ENCODE results near the gene MBD4.
A peak's percentile ranks its signal among the peaks of the same experiment; 100 is the strongest.
"Not testable (repeated sequence)": the region's sequence is repeated elsewhere in the genome, so short reads cannot be mapped to it uniquely, and the experiment has no call there.

MBD4 gene

DNA sequence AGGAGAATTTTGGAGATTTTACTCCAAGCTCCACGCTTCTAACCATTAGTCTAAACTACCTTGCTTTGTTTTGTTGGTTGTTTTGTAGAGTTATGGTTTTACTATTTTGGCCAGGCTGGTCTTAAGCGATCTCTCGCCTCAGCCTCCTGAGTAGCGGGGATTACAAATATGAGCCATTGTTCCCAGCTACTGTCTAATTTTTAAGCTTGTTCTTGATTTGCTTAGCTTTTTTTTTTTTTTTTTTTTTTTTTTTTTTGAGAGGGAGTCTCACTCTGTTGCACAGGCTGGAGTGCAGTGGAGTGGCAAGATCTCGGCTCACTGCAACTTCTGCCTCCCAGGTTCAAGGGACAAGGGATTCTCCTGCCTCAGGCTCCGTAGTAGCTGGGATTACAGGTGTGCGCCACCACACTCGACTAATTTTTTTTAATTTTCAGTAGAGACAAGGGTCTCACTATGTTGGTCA lies 39.8 kb downstream of the MBD4 start:
- CTCF ChIA-PET = interaction anchor here (0.7 to 3.3 kb wide), 15 partner anchors 9 to 782 kb away, joined by 3 to 15 read pairs (median 4); partner anchors contain the start of genes EFCAB12, IFT122 and MBD4
- no peaks in the 10 kb centered on the region for H3K27me3 Mint-ChIP-seq
- H3K9me3 Mint-ChIP-seq = no peaks in the 10 kb centered on the region
- H3K4me1 Mint-ChIP-seq = peaks cover 37% of the 10 kb centered on the region
- peak overlapping the region; percentile 92 for H3K27ac Mint-ChIP-seq
- no peak for DNase-seq
- H3K4me3 Mint-ChIP-seq = peak overlapping the region; percentile 94
- H3K36me3 Mint-ChIP-seq = peaks cover 19% of the 10 kb centered on the region

DNA sequence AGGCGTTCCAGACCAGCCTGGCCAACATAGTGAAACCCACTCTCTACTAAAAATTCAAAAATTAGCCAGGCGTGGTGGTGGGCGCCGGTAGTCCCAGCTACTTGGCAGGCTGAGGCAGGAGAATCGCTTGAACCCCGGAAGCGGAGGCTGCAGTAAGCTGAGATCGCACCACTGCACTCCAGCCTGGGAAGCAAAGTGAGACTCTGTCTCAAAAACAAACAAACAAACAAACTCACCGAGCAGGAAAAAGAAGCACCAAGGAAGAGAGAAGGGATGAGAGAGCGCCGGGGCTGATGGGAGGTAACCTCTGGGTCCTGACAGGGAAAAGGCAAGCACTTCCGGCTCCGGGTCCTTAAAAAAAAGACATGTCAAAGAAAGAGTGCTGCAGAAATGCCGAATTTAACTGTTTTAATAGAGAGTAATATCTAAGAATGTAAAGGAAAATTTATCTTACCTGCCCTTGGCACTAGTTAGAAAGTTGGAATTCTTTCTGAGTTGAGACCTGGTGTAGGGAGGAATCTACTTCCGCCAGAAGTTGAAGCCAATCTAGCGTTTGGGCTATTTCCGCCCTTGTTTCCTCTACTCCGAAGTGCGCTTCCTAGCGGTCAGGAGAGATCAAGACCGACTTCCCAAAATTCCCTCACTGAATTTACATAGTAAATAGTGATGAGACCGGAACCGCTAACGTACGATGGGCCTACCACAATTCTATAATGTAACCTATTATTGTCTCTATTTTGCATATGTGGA lies 40.4 kb downstream of the MBD4 start:
- CTCF ChIA-PET = interaction anchor here (0.7 to 3.3 kb wide), 15 partner anchors 10 to 289 kb away, joined by 3 to 15 read pairs (median 4); partner anchors contain the start of genes EFCAB12, IFT122 and MBD4
- DNase-seq = peak; percentile 82
- H3K36me3 Mint-ChIP-seq = peaks cover 22% of the 10 kb centered on the region
- peak overlapping the region; percentile 94 for H3K4me3 Mint-ChIP-seq
- H3K27ac Mint-ChIP-seq = peak overlapping the region; percentile 92
- no peaks in the 10 kb centered on the region for H3K27me3 Mint-ChIP-seq
- H3K4me1 Mint-ChIP-seq = peaks cover 37% of the 10 kb centered on the region
- H3K9me3 Mint-ChIP-seq = no peaks in the 10 kb centered on the region

DNA sequence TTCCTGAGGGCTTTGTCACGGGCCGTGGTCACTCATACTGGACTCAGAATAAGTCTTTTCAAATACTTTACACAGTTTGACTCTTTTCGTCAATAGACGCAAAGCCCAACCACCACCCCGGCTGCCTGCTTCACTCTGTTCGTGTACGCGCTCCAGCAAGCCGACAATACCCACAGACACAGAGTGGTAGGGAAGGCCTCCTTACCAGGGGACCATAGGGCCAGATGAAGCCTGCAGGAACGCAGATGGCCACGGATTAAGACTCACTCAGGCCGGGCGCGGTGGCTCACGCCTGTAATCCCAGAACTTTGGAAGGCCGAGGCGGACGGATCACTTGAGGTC lies 41.0 kb downstream of the MBD4 start:
- Mint-ChIP-seq H3K9me3 (no peaks in the 10 kb centered on the region), H3K27me3 (no peaks in the 10 kb centered on the region), H3K4me3 (peak overlapping the region; percentile 94), H3K27ac (peak overlapping the region; percentile 92), H3K4me1 (peaks cover 37% of the 10 kb centered on the region), H3K36me3 (peaks cover 23% of the 10 kb centered on the region)
- peak; percentile 40 for DNase-seq
- CTCF ChIA-PET = interaction anchor here (1.2 to 3.3 kb wide), 4 partner anchors 14 to 40 kb away, joined by 3 to 15 read pairs (median 5); no protein-coding TSS in a partner anchor

DNA sequence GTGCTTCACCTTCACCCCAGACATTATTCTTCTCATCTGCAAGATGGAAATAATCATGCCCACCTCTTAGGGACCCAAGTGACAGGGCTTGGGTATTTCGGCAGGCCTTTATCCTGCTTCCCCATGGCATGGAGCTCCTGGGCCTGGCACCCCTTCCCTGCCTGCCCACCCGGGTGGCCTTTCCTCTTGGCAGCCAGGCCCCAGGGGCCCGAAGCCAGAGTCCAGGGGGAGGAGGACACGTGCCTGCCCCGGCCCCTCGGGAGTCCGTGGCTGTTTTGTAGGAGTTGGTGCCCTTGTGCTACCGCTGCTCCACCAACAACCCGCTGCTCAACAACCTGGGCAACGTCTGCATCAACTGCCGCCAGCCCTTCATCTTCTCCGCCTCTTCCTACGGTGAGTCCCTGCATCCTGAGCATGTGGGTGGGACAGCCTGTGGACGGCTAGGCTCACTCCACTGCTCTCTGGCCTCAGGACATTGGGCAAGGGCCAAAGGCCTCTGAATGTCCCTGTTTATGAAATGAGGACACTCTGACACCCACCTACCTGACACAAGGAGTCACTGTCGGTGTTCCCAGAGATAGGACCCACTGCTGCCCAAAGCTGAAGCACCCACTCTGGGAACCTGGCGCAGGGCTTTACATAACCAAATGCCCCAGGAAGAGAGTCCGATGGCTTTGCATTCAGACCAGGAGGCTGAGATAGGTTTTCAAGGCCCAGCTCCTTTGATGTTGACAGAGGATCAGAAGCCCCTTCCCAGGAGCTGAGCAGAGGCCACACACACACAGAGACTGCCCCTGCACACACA lies 45.8 kb downstream of the MBD4 start:
- not testable (repeated sequence) for DNase-seq

DNA sequence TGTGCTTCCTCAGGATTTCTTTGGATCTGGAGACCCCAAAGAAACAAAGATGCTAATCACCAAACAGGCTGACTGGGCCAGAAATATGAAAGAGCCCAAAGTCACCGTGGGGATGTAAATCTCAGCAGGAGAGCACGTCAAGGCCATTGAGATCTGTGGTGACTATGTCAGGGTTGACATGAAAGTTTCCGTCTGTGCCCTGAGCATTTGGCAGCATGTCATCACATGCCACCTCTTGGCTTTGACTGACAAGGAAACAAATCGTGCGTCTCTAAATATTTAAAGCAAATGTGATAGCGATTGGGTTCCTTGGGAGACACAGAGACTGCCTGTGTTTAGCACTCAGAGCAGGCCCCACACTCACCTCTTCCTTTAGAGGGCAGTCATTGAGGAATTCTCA lies 46.5 kb downstream of the MBD4 start:
- Mint-ChIP-seq H3K9me3 (no peaks in the 10 kb centered on the region), H3K27me3 (no peaks in the 10 kb centered on the region), H3K27ac (no peak overlapping the region), H3K4me3 (no peak overlapping the region), H3K36me3 (peaks cover 46% of the 10 kb centered on the region), H3K4me1 (peaks cover 24% of the 10 kb centered on the region)
- CTCF ChIA-PET = no interaction called here
- no peak for DNase-seq

More for the DNA sequence above, 45.8 kb downstream of the MBD4 start:
- Mint-ChIP-seq H3K36me3 (peaks cover 47% of the 10 kb centered on the region), H3K4me1 (peaks cover 30% of the 10 kb centered on the region)
- CTCF ChIA-PET, H3K27ac Mint-ChIP-seq, H3K9me3 Mint-ChIP-seq, H3K4me3 Mint-ChIP-seq, H3K27me3 Mint-ChIP-seq: not testable (repeated sequence)

DNA sequence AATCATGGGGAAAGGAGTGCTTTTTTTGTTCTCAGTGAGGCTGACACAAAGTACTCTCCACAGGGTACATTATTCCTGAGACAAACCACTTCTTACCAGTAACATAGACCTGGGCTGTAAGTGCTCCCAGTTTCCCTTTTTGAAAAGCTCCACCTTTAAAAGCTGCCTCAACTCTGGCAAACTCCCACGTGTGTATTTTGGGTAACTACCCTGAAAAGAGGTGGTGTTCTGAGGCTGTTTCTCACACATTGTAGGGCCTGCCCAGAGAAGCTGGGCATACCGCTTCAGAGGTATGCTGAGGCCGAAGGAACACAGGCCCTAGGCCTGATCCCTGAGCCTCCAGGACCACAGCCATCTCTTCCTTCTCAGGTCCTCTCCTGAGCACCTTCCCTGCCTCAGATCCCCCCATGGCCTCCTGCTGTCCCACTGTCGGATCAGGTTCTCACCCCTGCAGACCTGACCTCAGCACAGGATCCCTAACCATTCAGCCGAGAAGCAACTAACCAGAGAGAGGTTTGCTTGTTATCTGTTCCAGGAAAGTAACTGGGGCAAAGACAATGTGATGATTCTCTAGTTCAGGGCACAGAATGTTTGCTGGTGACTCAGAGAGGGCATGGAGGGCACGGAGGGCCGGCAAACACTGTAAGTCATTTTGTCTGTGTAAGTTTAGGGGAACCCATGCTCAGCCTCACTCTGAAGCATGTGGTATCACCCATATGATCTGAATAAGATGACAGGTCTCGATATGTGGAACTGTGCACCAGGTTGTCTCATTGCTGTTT lies 47.5 kb downstream of the MBD4 start:
- H3K27me3 Mint-ChIP-seq, H3K9me3 Mint-ChIP-seq, DNase-seq, CTCF ChIA-PET, H3K27ac Mint-ChIP-seq, H3K4me3 Mint-ChIP-seq: not testable (repeated sequence)
- Mint-ChIP-seq H3K36me3 (peaks cover 48% of the 10 kb centered on the region), H3K4me1 (peaks cover 15% of the 10 kb centered on the region)

DNA sequence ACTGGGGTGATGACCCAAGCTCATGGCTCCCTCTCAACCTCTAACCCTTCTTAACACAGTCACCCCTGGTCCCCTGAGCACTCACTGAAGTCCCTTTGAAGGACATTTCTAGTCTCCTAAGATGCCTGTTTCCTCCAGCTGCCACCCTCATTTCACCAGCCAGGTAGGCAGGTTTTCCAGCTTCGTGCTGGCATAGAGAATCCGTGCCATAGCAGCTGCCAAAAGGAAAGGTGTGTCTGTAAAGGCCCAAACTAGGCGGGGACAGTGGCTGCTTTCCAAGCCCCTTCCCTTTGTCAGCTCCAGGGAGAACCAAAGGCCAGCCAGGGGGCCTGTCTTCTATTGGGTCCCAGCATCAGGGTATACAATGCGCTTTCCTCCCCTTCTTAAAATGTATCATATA lies 48.2 kb downstream of the MBD4 start:
- CTCF ChIA-PET, DNase-seq, H3K9me3 Mint-ChIP-seq, H3K4me3 Mint-ChIP-seq, H3K4me1 Mint-ChIP-seq, H3K27me3 Mint-ChIP-seq: not testable (repeated sequence)
- Mint-ChIP-seq H3K36me3 (peaks cover 48% of the 10 kb centered on the region), H3K27ac (peak overlapping the region; percentile 55)

DNA sequence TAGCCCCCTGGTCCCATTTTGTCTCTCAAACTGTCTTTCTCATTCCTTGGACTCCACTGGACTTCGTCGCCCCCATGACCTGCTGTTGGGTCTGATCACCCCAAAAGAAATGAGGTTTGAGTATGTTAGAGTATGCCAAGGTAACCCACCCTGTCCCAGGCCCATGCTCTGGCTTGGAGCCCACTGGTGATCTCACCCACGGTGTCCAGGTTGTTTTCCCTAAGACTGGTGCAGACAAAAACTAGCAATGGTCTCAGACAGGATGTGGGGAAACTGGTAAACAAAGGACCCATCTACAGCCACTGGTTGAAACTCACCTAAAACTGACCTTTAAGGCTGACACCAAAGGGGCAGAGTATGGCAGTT lies 50.2 kb downstream of the MBD4 start:
- Mint-ChIP-seq H3K4me1 (no peaks in the 10 kb centered on the region), H3K36me3 (peaks cover 34% of the 10 kb centered on the region), H3K4me3 (no peak overlapping the region), H3K9me3 (no peaks in the 10 kb centered on the region), H3K27me3 (no peaks in the 10 kb centered on the region), H3K27ac (no peak overlapping the region)
- no peak for DNase-seq
- CTCF ChIA-PET = no interaction called here

DNA sequence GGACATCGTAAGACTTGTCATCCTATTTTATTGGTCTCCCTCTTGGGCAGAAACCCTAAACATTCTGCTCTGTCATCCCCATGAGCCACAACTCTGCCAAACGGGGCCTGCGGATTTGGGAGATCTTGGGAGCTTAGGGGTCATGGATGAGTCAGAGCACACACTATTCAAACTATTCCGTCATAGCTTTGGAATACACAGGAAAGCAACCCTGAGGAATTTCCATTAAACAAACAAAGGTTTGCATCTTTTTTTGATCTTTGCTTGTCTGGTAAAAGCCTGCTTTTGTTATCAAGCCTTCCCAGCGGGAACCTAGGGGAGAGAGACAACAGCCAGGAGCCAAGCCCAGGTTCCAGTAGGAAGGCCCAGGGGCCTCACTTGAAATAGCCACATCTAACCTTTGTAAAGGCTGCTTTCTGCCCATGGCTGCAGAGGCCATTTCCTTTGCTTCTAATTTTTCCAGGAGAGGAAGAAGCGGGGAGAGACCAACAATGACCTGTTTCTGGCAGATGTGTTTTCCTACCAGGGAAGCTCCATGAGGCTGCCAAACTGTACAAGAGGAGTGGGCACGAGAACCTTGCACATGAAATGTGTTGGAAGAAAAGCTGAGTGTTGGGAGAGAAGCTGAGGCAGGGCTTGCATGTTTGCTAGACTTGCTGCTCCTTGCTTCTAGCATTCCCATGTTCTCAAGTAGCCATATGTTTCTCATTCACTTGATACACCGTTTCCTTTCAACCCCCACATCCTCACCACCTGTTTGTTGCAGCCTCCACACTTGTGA lies 50.8 kb downstream of the MBD4 start:
- H3K27ac Mint-ChIP-seq, H3K4me3 Mint-ChIP-seq, DNase-seq, H3K27me3 Mint-ChIP-seq, H3K9me3 Mint-ChIP-seq, H3K4me1 Mint-ChIP-seq, CTCF ChIA-PET: not testable (repeated sequence)
- peaks cover 32% of the 10 kb centered on the region for H3K36me3 Mint-ChIP-seq

DNA sequence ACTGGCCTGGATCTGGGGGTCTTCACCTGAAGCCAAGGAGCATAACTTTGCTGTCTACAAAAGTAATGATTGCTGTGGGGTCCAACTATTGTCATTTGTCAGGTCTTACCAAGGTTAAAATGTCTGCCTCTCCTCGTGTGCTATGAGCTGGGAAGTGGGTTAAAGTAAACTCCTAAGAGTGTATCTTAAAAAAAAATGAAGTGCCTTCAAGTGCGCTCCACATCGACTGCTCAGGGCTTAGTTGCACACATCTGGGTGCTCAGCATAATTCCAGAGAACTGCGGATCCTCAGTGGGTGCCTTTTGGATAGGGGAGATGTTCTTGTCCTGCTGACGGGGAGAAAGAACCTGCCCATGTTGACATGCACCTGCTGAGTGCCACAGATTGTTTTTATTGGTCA lies 52.3 kb downstream of the MBD4 start:
- no peaks in the 10 kb centered on the region for H3K4me1 Mint-ChIP-seq
- H3K9me3 Mint-ChIP-seq = no peaks in the 10 kb centered on the region
- DNase-seq = no peak
- H3K27me3 Mint-ChIP-seq = no peaks in the 10 kb centered on the region
- no peak overlapping the region for H3K27ac Mint-ChIP-seq
- no peak overlapping the region for H3K4me3 Mint-ChIP-seq
- H3K36me3 Mint-ChIP-seq = peaks cover 27% of the 10 kb centered on the region
- CTCF ChIA-PET = interaction anchor here (0.8 to 0.9 kb wide), 2 partner anchors 8 to 35 kb away, joined by 3 to 5 read pairs; no protein-coding TSS in a partner anchor

DNA sequence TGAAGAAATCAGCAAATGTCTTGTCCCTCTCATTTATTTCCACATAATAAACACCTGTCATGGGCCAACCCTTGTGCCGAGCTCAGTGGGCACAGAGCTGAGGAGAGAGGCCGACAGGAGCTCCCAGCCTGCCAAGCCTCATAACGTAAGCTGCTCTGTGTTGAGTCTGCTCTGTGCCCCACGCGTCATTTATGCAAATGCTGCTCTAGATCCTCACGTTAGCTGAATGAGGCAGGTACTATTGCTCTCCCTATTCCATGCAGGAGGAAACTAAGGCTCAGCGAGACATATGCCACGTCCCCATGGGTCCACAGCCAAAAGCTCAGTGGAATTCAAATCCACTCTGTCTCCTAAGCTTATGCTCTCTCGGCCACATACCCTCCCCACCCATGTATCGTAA lies 52.8 kb downstream of the MBD4 start:
- Mint-ChIP-seq H3K9me3 (no peaks in the 10 kb centered on the region), H3K4me1 (no peaks in the 10 kb centered on the region), H3K27ac (no peak overlapping the region), H3K4me3 (no peak overlapping the region), H3K36me3 (peaks cover 23% of the 10 kb centered on the region), H3K27me3 (no peaks in the 10 kb centered on the region)
- no peak for DNase-seq
- CTCF ChIA-PET = interaction anchor here (0.8 to 1.2 kb wide), 3 partner anchors 9 to 36 kb away, joined by 3 to 5 read pairs (median 3); no protein-coding TSS in a partner anchor

DNA sequence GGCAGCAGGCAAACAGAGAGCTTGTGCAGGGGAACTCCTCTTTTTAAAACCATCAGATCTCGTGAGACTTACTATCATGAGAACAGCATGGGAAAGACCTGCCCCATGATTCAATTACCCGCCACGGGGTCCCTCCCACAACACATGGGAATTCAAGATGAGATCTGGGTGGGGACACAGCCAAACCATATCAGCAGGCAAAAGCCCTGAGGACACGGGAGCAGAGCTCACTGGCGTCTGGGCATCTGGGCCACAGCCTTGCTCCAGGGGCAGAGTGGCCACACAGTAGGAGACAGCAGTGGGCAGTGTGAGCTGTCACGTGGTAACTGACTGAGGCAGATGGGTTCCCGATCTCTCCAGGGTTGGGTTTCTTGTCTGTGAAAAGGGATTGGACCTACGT lies 54.2 kb downstream of the MBD4 start:
- CTCF ChIA-PET, H3K9me3 Mint-ChIP-seq, DNase-seq, H3K4me1 Mint-ChIP-seq, H3K27me3 Mint-ChIP-seq, H3K4me3 Mint-ChIP-seq: not testable (repeated sequence)
- Mint-ChIP-seq H3K36me3 (peaks cover 13% of the 10 kb centered on the region), H3K27ac (peak overlapping the region; percentile 37)

DNA sequence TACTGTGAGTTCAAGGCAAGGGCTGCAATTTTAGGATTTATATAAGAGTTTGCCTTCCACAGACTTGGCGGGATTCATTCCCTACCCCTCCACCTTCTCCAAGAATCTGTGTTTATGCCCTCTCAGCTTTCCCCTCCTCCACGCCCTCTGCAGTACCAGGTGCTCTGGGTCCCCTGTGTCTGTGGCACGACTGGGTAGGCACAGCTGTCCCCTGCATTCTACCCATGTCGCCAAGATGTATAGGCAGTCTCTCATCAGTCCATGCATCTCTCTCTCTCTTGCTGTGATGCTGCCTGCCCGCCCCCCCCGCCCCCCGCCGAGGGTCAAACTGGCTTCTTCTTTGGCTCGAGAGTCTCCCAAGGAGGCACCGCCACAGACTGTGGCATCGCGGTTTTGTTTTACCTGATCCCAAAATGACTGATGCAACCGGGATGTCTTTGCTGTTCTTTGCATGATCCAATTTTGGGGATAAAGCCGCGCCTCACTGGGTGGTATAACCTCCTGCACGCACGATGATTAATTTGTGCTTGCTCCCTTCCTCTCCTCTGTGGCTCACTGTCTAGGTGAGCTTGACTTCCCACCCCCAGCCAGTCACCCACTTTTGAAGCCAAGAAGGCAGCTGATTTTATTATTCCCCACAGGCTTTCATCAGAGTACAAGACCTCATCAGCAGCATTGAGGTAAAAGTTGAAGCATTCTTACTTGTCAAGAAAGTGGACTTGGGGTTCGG lies 55.0 kb downstream of the MBD4 start:
- no peaks in the 10 kb centered on the region for H3K9me3 Mint-ChIP-seq
- no peaks in the 10 kb centered on the region for H3K27me3 Mint-ChIP-seq
- H3K36me3 Mint-ChIP-seq = peaks cover 14% of the 10 kb centered on the region
- no peak for DNase-seq
- no peak overlapping the region for H3K4me3 Mint-ChIP-seq
- CTCF ChIA-PET = interaction anchor here (2.4 kb wide), 1 partner anchor 14 kb away, joined by 15 read pairs; no protein-coding TSS in a partner anchor
- H3K27ac Mint-ChIP-seq = peak overlapping the region; percentile 70
- H3K4me1 Mint-ChIP-seq = no peaks in the 10 kb centered on the region
